Retinal pigment epithelial cell (primary cell): ENCODE results near the gene CALD1.

Source experiments
- DNase-seq: peaks from one replicate; pipeline ENCODE4 v3.0.0-alpha.2; 2010; ENCODE audit warnings: low read depth
- H3K4me3 ChIP-seq: 2 replicates; pipeline ENCODE4 v1.5.1; 2011; ENCODE audit warnings: mild to moderate bottlenecking, low read length, control low read depth, moderate library complexity
- TF ChIP-seq, protein P1 (sequence below): conservative IDR thresholded peaks from 2 replicates; pipeline ENCODE4 v1.5.1; 2011; ENCODE audit warnings: low read depth, low read length, control low read depth, inconsistent platforms

The CALD1 gene

DNA sequence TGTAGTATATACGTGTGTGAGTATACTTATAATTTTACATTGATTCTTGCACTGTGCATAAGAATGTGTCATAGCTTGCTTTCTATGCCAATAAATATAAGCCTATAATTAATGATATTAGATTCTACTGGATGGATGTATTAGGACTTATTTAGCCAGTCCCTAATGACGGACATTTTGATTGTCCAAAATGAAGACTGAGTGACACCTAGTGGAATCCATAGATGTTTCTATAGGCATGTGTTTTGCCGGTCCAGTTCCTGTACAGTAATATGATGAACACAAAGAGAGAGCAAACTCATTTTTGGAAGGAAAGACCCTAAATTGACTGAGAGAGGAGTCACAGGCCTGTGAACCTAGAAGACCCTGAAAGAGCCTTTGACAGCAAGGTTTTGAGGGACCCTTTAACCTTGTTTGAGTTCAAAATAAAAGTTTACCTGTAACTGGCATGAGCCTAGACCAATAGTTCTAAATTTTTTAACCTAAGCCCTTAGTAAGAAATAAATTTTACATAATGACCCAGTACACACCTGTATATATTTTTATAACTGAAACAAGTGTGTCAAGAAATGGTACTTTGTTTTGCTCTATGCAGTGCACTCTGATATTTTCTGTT lies 164.5 kb downstream of the CALD1 start:
- no peak overlapping the region for H3K4me3 ChIP-seq
- no peak for DNase-seq
- TF ChIP-seq, protein P1, sequence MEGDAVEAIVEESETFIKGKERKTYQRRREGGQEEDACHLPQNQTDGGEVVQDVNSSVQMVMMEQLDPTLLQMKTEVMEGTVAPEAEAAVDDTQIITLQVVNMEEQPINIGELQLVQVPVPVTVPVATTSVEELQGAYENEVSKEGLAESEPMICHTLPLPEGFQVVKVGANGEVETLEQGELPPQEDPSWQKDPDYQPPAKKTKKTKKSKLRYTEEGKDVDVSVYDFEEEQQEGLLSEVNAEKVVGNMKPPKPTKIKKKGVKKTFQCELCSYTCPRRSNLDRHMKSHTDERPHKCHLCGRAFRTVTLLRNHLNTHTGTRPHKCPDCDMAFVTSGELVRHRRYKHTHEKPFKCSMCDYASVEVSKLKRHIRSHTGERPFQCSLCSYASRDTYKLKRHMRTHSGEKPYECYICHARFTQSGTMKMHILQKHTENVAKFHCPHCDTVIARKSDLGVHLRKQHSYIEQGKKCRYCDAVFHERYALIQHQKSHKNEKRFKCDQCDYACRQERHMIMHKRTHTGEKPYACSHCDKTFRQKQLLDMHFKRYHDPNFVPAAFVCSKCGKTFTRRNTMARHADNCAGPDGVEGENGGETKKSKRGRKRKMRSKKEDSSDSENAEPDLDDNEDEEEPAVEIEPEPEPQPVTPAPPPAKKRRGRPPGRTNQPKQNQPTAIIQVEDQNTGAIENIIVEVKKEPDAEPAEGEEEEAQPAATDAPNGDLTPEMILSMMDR: peak; percentile 35

- no peak for DNase-seq
- TF ChIP-seq, protein P1: no peak
- H3K4me3 ChIP-seq: no peak overlapping the region
Observed at GRCh38 chr7:134945691-134946090, 166.3 kb downstream of the CALD1 start.

DNA sequence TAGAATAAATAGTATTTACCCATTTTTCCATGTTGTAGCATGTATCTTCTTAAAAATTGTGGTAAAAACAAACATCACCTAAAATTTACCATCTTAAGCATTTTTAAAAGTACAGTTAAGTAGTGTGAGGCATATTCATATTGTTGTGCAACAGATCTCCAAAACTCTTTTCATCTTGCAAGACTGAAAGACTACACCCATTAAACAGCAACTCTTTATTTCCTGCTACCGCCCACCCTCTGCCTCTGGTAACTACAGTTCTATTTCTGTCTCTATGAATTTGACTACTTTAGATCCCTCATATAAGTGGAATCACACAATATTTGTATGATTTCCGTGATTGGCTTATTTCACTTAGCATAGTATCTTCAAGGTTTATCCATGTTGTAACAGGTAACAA lies 166.8 kb downstream of the CALD1 start:
- TF ChIP-seq, protein P1: no peak
- DNase-seq: no peak
- no peak overlapping the region for H3K4me3 ChIP-seq

GRCh38 chr7:134947329-134947728 lies 167.9 kb downstream of the CALD1 start:
- TF ChIP-seq, protein P1: no peak
- no peak for DNase-seq
- no peak overlapping the region for H3K4me3 ChIP-seq

DNA sequence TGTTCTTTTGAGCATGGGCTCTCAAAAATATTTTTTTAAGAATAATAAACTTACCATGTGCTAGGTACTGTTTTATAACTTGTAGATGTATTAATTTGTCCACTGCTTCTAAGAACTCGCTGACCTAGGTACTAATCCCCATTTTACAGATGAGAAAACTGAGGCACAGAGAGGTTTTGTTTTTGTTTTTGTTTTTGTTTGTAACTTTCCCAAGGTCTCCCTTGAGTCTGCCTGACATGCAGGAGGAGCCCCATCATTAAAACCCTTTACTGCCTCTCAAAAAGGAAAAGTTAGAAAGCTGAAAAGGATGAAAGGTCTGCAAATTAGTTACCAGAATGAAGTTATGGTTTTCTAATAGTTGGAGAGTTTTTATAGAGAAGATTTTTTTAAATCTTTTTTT lies 168.4 kb downstream of the CALD1 start:
- DNase-seq: no peak
- TF ChIP-seq, protein P1: no peak
- H3K4me3 ChIP-seq: no peak overlapping the region

- no peak overlapping the region for H3K4me3 ChIP-seq
- TF ChIP-seq, protein P1: no peak
- no peak for DNase-seq
Observed at GRCh38 chr7:134948246-134948645, 168.8 kb downstream of the CALD1 start.

- no peak for DNase-seq
- TF ChIP-seq, protein P1: no peak
- no peak overlapping the region for H3K4me3 ChIP-seq
Observed at GRCh38 chr7:134948736-134949135, 169.3 kb downstream of the CALD1 start.
